ENCODE data around the gene OR10G6. TPM values are rescaled to one million over a fixed set of nuclear protein-coding genes. Genes with fewer than 3 reads are reported as not detected.

The OR10G6 gene
- total RNA-seq, 4 donors from 2014 or later, result not detected

DNA sequence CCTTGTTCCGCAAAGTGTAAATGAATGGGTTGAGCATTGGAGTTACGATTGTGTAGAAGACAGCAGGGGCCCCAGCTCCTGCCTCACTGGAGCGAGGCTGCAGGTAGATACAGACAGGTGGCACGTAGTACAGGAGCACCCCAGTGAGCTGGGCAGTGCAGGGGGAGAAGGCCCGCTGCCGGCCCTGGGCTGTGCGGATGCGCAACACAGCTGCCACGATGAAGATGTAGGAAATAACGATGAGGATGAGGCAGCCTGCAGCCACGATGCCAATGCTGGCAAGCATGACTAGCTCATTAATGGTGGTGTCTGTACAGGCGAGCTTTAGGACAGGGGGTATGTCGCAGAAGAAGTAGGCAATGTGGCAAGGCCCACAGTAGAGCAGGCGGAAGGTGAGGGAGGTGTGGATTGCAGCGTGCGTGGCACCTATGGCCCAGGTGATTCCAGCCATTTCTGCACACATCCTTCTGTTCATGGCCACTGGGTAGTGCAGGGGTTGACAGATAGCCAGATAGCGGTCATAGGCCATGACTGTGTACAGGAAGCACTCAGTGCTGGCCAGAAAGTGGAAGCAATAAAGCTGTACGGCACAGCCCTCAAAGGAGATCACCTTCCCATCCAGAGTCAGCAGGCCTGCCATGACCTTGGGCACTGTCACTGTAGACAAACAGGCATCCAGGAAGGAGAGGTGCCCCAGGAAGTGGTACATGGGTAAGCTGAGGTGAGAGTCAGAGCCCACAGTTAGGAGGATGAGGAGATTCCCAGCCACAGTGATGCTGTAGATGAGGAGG is 18.0 kb downstream of the OR10G6 start:
- H3K4me3 ChIP-seq, result no peak overlapping the region
- TF ChIP-seq POLR2AphosphoS5 (IDR thresholded peaks at IDR 0.05) (no peak), CTCF (IDR thresholded peaks at IDR 0.05) (no peak), EP300 (IDR thresholded peaks at IDR 0.05) (no peak), POLR2A (IDR thresholded peaks at IDR 0.05) (no peak)
- DNase-seq (ENCODE audit: low spot score in 2 of 2), result no peak
- WGBS, result 88% methylated on average over 18 of the region's 18 CpGs
- H3K4me1 ChIP-seq, result no peaks in the 10 kb centered on the region
- no peaks in the 10 kb centered on the region for H3K27me3 ChIP-seq
- H3K36me3 ChIP-seq, result no peaks in the 10 kb centered on the region
- H3K9me3 ChIP-seq, result no peaks in the 10 kb centered on the region
- H3K27ac ChIP-seq, result no peak overlapping the region

DNA sequence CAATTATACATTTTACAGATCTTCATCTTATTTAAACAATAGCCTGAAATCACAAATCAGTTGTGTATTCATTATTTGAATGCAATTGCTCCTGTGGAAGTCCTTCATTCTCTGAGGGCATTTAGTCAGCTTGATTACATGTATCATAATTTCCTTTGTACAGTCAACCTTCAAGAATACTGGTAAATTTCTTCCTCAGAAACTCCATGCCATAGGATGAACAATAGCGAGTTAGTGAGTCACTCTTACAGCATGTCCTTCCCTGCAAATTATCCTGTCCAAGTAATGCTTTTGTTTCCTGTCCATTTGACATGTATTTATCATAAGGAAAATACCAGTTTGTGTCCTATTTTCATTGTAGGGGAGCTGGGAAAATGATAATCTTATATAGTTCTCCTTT is 21.1 kb downstream of the OR10G6 start:
- Histone ChIP-seq H3K9me3 (no peaks in the 10 kb centered on the region), H3K36me3 (no peaks in the 10 kb centered on the region), H3K27ac (no peak overlapping the region), H3K27me3 (no peaks in the 10 kb centered on the region), H3K4me3 (no peak overlapping the region), H3K4me1 (no peaks in the 10 kb centered on the region)
- WGBS, result 66% methylated on average over 1 of the region's 1 CpG
- TF ChIP-seq EP300 (IDR thresholded peaks at IDR 0.05) (no peak), POLR2AphosphoS5 (IDR thresholded peaks at IDR 0.05) (no peak), POLR2A (IDR thresholded peaks at IDR 0.05) (no peak), CTCF (IDR thresholded peaks at IDR 0.05) (no peak)
- DNase-seq (ENCODE audit: low spot score in 2 of 2), result no peak

DNA sequence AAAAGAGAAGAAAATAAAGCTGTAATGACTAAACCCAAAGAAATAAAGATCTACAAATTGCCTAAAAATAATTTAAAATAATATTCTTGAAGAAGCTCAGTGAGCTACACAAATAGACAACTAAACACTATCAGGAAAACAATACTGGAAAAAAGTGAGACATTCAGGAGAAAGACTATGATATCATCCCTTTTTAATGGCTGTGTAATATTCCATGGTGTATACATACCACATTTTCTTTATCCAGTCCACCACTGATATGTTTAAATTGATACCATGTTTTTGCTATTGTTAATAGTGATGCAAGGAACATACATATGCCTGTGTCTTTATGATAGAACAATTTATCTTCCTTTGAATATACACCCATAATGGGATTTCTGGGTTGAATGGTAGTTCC is 38.2 kb downstream of the OR10G6 start:
- Histone ChIP-seq H3K27me3 (no peaks in the 10 kb centered on the region), H3K9me3 (no peaks in the 10 kb centered on the region), H3K4me1 (no peaks in the 10 kb centered on the region), H3K27ac (no peak overlapping the region), H3K4me3 (no peak overlapping the region), H3K36me3 (no peaks in the 10 kb centered on the region)
- DNase-seq (ENCODE audit: low spot score in 2 of 2), result no peak
- TF ChIP-seq EP300 (IDR thresholded peaks at IDR 0.05), result no peak
- no peak for TF ChIP-seq POLR2A (IDR thresholded peaks at IDR 0.05)
- no peak for TF ChIP-seq CTCF (IDR thresholded peaks at IDR 0.05)
- no peak for TF ChIP-seq POLR2AphosphoS5 (IDR thresholded peaks at IDR 0.05)

DNA sequence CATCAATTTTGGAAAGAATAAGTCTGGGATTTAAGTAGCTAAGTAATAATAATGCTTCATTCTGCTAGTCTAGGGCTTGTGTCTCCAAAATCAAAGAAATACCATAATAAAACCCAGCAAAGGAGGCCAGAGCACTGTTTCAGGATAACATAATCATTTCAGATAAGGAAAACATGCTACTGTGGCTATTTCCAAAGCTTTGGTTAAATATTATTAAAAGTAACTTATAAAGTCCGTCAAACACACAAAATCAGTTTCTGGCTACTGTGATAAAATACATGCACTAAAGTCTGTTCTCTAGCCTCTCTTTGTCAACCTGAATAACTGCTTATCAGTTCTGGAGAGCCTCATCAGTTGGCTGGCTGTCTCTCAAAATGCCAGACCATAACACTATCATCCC is 49.8 kb downstream of the OR10G6 start:
- H3K27me3 ChIP-seq, result no peaks in the 10 kb centered on the region
- DNase-seq (ENCODE audit: low spot score in 2 of 2), result no peak
- H3K9me3 ChIP-seq, result no peaks in the 10 kb centered on the region
- H3K4me1 ChIP-seq, result no peaks in the 10 kb centered on the region
- TF ChIP-seq POLR2A (IDR thresholded peaks at IDR 0.05) (no peak), CTCF (IDR thresholded peaks at IDR 0.05) (no peak), POLR2AphosphoS5 (IDR thresholded peaks at IDR 0.05) (no peak), EP300 (IDR thresholded peaks at IDR 0.05) (no peak)
- H3K27ac ChIP-seq, result no peak overlapping the region
- no peaks in the 10 kb centered on the region for H3K36me3 ChIP-seq
- H3K4me3 ChIP-seq, result no peak overlapping the region
- WGBS, result 63% methylated on average over 1 of the region's 1 CpG

Other genes with a start within 250 kb of the OR10G6 start
- gene OR6X1, start 240.6 kb downstream of the OR10G6 start, total RNA-seq, result not detected
- not detected for gene OR6M1, start 188.8 kb downstream of the OR10G6 start, total RNA-seq
- not detected for gene TMEM225, start 109.5 kb downstream of the OR10G6 start, total RNA-seq
- not detected for gene OR8D4, start 93.0 kb downstream of the OR10G6 start, total RNA-seq
- not detected for gene OR4D5, start 55.5 kb downstream of the OR10G6 start, total RNA-seq
- not detected for gene OR6T1, start 51.3 kb downstream of the OR10G6 start, total RNA-seq
- gene OR10S1, start 17.4 kb downstream of the OR10G6 start, total RNA-seq, result not detected
- not detected for gene OR10G4, start 17.8 kb upstream of the OR10G6 start, total RNA-seq
- not detected for gene OR10G9, start 27.9 kb upstream of the OR10G6 start, total RNA-seq
- not detected for gene OR10G8, start 31.6 kb upstream of the OR10G6 start, total RNA-seq
- gene OR10G7, start 46.2 kb upstream of the OR10G6 start, total RNA-seq, result not detected
- gene VWA5A, start 120.3 kb upstream of the OR10G6 start, total RNA-seq, result 10 to 100 TPM; 22.9 to 27.6 (median 26.4) TPM
- gene OR10D3, start 188.2 kb upstream of the OR10G6 start, total RNA-seq, result not detected
- not detected for gene OR8G1, start 245.9 kb upstream of the OR10G6 start, total RNA-seq